ENCODE data around the gene UBA5. TPM values are rescaled to one million over a fixed set of nuclear protein-coding genes. Genes with fewer than 3 reads are reported as not detected.

The UBA5 gene
- total RNA-seq, 1 donor from 2014 or later: 48.9 TPM

GRCh38 chr3:132713977-132714727 is 54.0 kb downstream of the UBA5 start:
- intact Hi-C loops (cut with micrococcal nuclease): no loop called here

GRCh38 chr3:132716372-132716771 is 56.2 kb downstream of the UBA5 start:
- intact Hi-C loops (cut with micrococcal nuclease): no loop called here

- intact Hi-C loops (cut with micrococcal nuclease): loop anchor here (2.0 to 5.0 kb wide), 2 partner anchors 1217 to 1973 kb away; partner anchors contain the start of genes MRPL3 and PIK3R4
Measured at GRCh38 chr3:132720228-132720627, 60.1 kb downstream of the UBA5 start.

GRCh38 chr3:132721479-132722164 is 61.5 kb downstream of the UBA5 start:
- intact Hi-C loops (cut with micrococcal nuclease): loop anchor here (1.0 to 5.0 kb wide), 15 partner anchors 61 to 1974 kb away; partner anchors contain the start of genes ASTE1, CDV3, CEP63 and DNAJC13

GRCh38 chr3:132722165-132723023 is 62.3 kb downstream of the UBA5 start, which contains the start of gene NPHP3:
TSS of gene NPHP3 (minus strand) at chr3:132722409. CDS start at chr3:132722355, 54 bp downstream.
- intact Hi-C loops (cut with micrococcal nuclease): loop anchor here (1.0 to 5.0 kb wide), 14 partner anchors 62 to 1975 kb away; partner anchors contain the start of genes ASTE1, CDV3, CEP63 and DNAJC13

- intact Hi-C loops (cut with micrococcal nuclease): loop anchor here (2.0 to 5.0 kb wide), 4 partner anchors 370 to 1976 kb away; partner anchors contain the start of genes NUDT16 and PIK3R4
Measured at GRCh38 chr3:132723024-132723950, 63.2 kb downstream of the UBA5 start.

GRCh38 chr3:132726341-132726823 is 66.3 kb downstream of the UBA5 start:
- intact Hi-C loops (cut with micrococcal nuclease): loop anchor here (1.0 to 5.0 kb wide), 6 partner anchors 650 to 1486 kb away; no protein-coding TSS in a partner anchor

Other genes starting within 250 kb of the UBA5 start
- gene DNAJC13, start 242.8 kb upstream of the UBA5 start, total RNA-seq: 35.4 TPM in 2 replicates
- gene ACKR4, start 63.1 kb upstream of the UBA5 start, total RNA-seq: not detected in 2 replicates
- gene ACAD11, start 520 bp upstream of the UBA5 start, total RNA-seq: 14.1 and 17.5 TPM in 2 replicates
- 14.1 and 18.9 TPM in 2 replicates for gene NPHP3, start 62.1 kb downstream of the UBA5 start, total RNA-seq